Measurements from ENCODE around the gene TOM1L1.

DNA sequence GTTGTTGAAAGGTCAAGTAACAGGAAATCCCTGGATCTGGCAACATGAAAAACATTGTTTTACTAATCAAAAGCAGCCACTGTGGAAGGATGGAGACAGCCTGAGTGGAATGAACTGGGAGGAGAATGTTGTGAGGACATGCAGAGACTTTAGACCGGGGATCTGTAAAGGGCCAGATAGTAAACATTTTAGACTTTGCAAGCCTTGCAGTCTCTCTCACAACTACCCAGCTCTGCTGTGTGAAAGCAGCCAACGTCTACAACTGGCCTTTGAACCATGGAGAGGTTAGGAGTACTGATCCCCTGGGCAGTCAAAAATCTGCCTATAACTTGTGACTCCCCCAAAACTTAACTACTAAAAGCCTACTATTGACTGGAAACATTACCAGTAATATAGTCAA lies 41.5 kb upstream of the TOM1L1 start:
- TF ChIP-seq, protein P1, sequence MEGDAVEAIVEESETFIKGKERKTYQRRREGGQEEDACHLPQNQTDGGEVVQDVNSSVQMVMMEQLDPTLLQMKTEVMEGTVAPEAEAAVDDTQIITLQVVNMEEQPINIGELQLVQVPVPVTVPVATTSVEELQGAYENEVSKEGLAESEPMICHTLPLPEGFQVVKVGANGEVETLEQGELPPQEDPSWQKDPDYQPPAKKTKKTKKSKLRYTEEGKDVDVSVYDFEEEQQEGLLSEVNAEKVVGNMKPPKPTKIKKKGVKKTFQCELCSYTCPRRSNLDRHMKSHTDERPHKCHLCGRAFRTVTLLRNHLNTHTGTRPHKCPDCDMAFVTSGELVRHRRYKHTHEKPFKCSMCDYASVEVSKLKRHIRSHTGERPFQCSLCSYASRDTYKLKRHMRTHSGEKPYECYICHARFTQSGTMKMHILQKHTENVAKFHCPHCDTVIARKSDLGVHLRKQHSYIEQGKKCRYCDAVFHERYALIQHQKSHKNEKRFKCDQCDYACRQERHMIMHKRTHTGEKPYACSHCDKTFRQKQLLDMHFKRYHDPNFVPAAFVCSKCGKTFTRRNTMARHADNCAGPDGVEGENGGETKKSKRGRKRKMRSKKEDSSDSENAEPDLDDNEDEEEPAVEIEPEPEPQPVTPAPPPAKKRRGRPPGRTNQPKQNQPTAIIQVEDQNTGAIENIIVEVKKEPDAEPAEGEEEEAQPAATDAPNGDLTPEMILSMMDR (IDR thresholded peaks at IDR 0.05; ENCODE audit: insufficient read depth, low read length), result no peak
- TF ChIP-seq SPI1 (IDR thresholded peaks at IDR 0.05; ENCODE audit: borderline replicate concordance, low read depth) (no peak), POLR2AphosphoS5 (IDR thresholded peaks at IDR 0.05; ENCODE audit: low read depth) (no peak)
- TF ChIP-seq, protein P2, sequence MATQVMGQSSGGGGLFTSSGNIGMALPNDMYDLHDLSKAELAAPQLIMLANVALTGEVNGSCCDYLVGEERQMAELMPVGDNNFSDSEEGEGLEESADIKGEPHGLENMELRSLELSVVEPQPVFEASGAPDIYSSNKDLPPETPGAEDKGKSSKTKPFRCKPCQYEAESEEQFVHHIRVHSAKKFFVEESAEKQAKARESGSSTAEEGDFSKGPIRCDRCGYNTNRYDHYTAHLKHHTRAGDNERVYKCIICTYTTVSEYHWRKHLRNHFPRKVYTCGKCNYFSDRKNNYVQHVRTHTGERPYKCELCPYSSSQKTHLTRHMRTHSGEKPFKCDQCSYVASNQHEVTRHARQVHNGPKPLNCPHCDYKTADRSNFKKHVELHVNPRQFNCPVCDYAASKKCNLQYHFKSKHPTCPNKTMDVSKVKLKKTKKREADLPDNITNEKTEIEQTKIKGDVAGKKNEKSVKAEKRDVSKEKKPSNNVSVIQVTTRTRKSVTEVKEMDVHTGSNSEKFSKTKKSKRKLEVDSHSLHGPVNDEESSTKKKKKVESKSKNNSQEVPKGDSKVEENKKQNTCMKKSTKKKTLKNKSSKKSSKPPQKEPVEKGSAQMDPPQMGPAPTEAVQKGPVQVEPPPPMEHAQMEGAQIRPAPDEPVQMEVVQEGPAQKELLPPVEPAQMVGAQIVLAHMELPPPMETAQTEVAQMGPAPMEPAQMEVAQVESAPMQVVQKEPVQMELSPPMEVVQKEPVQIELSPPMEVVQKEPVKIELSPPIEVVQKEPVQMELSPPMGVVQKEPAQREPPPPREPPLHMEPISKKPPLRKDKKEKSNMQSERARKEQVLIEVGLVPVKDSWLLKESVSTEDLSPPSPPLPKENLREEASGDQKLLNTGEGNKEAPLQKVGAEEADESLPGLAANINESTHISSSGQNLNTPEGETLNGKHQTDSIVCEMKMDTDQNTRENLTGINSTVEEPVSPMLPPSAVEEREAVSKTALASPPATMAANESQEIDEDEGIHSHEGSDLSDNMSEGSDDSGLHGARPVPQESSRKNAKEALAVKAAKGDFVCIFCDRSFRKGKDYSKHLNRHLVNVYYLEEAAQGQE (IDR thresholded peaks at IDR 0.05; ENCODE audit: insufficient replicate concordance, low read depth), result no peak
